Posterior vena cava (tissue), 2 donors: Measurements from ENCODE around the gene NTMT1. TPM values are rescaled to one million over a fixed set of nuclear protein-coding genes. Genes with fewer than 3 reads are reported as not detected.

Source experiments
- total RNA-seq, 2 donors: library from RNA; stranded (reverse); fragmentation: NEBNext Ultra II Directional; extraction: Animal tissue kit (Norgen Biotek cat#: 25700); gene quantifications; one replicate each; pipeline ENCODE4 v1.2.1, GENCODE V29; 2021
- donor health status: DM: yes; HTN: yes; CAD: no.
- donor health status: DM: yes; HTN: yes; CAD: no.

NTMT1 gene
- total RNA-seq, 2 donors from 2014 or later: 22.7 to 25.6 TPM

Other genes starting within 250 kb of the NTMT1 start
- gene C9orf50, start 5.1 kb upstream of the NTMT1 start, total RNA-seq: not detected
- gene ASB6, start 16.0 kb downstream of the NTMT1 start, total RNA-seq: 10 to 100 TPM; 14.1 to 16.9 TPM
- gene PRRX2, start 39.5 kb downstream of the NTMT1 start, total RNA-seq: 10 to 100 TPM; 20.8 to 22.9 TPM
- gene PTGES, start 126.9 kb downstream of the NTMT1 start, total RNA-seq: 10 to 100 TPM in 1 of 2 donors, 1 to 10 TPM in 1; 7.9 to 15.9 TPM
- gene TOR1B, start 177.0 kb downstream of the NTMT1 start, total RNA-seq: 10 to 100 TPM; 16.9 to 17.5 TPM
- 10 to 100 TPM; 24.0 to 26.1 TPM for gene TOR1A, start 198.0 kb downstream of the NTMT1 start, total RNA-seq
- 10 to 100 TPM; 31.3 to 40.0 TPM for gene C9orf78, start 209.1 kb downstream of the NTMT1 start, total RNA-seq
- gene USP20, start 209.3 kb downstream of the NTMT1 start, total RNA-seq: 10 to 100 TPM; 25.8 to 26.0 TPM